ENCODE measurements around the gene TIAM1. TPM values are rescaled to one million over a fixed set of nuclear protein-coding genes. Genes with fewer than 3 reads are reported as not detected.

TIAM1 gene
- total RNA-seq, 1 donor from 2014 or later: 2.7 TPM

GRCh38 chr21:31164713-31165694 lies 179.1 kb downstream of the TIAM1 start:
- Histone ChIP-seq H3K27me3 (no peaks in the 10 kb centered on the region), H3K36me3 (no peaks in the 10 kb centered on the region), H3K9me3 (no peaks in the 10 kb centered on the region), H3K4me3 (no peak overlapping the region), H3K27ac (no peak overlapping the region), H3K4me1 (no peaks in the 10 kb centered on the region)
- DNase-seq (ENCODE audit: low spot score in 2 of 2): no peak
- TF ChIP-seq CTCF (IDR thresholded peaks at IDR 0.05): no peak
- intact Hi-C loops (cut with DNase I): no loop called here

DNA sequence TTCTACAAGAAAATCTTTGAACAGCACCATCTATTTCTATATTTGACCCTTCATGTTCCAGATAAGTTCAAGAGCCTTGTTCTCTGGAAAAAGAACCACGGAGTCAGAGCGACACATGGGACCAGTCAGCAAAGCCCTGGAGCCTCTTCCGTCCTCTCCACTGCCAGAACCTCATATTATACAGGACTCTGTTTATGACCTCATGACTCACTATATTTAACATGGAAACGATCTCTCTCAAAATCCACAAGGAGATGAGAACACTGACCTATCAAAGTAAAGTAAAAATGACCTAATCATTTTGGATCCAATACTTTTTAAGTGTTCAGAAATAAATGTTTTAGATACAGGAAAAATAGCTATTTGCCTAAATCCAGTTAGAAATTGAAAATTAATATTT lies 181.2 kb downstream of the TIAM1 start:
- H3K27me3 ChIP-seq: no peaks in the 10 kb centered on the region
- no peak for DNase-seq (ENCODE audit: low spot score in 2 of 2)
- no peaks in the 10 kb centered on the region for H3K4me1 ChIP-seq
- TF ChIP-seq CTCF (IDR thresholded peaks at IDR 0.05): no peak
- H3K9me3 ChIP-seq: no peaks in the 10 kb centered on the region
- H3K27ac ChIP-seq: no peak overlapping the region
- intact Hi-C loops (cut with DNase I): no loop called here
- H3K36me3 ChIP-seq: no peaks in the 10 kb centered on the region
- H3K4me3 ChIP-seq: no peak overlapping the region

DNA sequence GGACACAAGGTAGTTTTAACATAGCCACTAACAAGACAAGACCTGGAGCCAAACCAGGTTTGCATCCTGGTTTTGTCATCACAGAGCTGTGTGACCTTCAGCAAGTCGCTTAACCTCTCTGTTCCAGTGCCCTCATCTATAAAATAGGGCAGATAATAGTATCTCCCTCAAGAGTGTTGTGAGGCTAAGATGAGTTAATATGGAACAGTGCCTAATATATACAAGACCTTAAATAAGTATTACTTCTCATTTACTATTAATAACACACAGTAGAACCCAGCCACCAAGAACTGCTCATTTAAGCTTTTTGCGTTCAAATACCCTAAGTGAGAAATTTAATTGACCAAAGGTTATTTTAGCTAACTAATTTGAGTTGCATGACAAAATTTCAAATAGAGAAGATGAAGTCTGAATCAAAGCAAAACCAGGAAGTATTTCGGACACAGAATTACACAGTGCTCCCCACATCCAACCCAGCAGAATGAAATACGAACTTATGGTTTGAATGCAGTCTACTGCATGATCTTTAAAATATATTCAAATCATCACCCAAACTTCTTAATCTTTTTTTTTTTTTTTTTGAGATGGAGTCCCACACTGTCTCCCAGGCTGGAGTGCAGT lies 181.9 kb downstream of the TIAM1 start:
- Histone ChIP-seq H3K4me1 (no peaks in the 10 kb centered on the region), H3K27me3 (no peaks in the 10 kb centered on the region), H3K4me3 (no peak overlapping the region), H3K27ac (no peak overlapping the region), H3K36me3 (no peaks in the 10 kb centered on the region), H3K9me3 (no peaks in the 10 kb centered on the region)
- DNase-seq (ENCODE audit: low spot score in 2 of 2): no peak
- intact Hi-C loops (cut with DNase I): no loop called here
- no peak for TF ChIP-seq CTCF (IDR thresholded peaks at IDR 0.05)

GRCh38 chr21:31161157-31161556 lies 182.9 kb downstream of the TIAM1 start:
- Histone ChIP-seq H3K4me3 (no peak overlapping the region), H3K27me3 (no peaks in the 10 kb centered on the region), H3K9me3 (peaks cover 0 to 5% of the 10 kb centered on the region in 2 donors), H3K27ac (no peak overlapping the region), H3K36me3 (no peaks in the 10 kb centered on the region), H3K4me1 (no peaks in the 10 kb centered on the region)
- DNase-seq (ENCODE audit: low spot score in 2 of 2): no peak
- no peak for TF ChIP-seq CTCF (IDR thresholded peaks at IDR 0.05)
- intact Hi-C loops (cut with DNase I): no loop called here

DNA sequence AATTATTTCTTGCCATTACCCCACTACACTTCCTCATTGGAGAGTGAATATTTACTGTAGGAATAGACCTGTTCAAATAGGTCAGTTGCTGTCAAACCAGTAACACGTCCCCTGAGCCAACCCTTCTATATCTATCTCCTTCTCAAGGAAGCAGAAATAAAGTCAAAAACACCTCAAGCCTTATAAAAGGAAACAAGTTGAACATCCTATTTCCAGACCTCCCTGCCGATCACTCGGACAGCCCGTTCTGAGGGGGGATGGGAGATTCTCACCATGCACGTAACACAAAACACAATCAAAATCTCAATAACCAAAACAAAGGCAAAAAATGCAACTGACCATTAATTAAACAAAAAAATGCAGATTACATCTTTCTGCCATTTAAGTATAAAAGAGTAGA lies 184.3 kb downstream of the TIAM1 start:
- H3K9me3 ChIP-seq: peaks cover 0 to 5% of the 10 kb centered on the region in 2 donors
- no peak overlapping the region for H3K4me3 ChIP-seq
- no peak overlapping the region for H3K27ac ChIP-seq
- intact Hi-C loops (cut with DNase I): no loop called here
- no peaks in the 10 kb centered on the region for H3K4me1 ChIP-seq
- no peak for DNase-seq (ENCODE audit: low spot score in 2 of 2)
- H3K27me3 ChIP-seq: no peaks in the 10 kb centered on the region
- no peak for TF ChIP-seq CTCF (IDR thresholded peaks at IDR 0.05)
- H3K36me3 ChIP-seq: no peaks in the 10 kb centered on the region

All from ascending aorta (tissue), 2 donors.